Stimulated activated CD4-positive, alpha-beta T cell treated with anti-CD3 and anti-CD28 coated beads, TNF-alpha, amount 100 ng/mL, for 48 hours (primary cell): ENCODE data around the gene AEBP1.
A peak's percentile ranks its signal among the peaks of the same experiment; 100 is the strongest.

Experiments used
- DNase-seq, 3 donors: peaks; one replicate each; pipeline ENCODE4 v3.0.0-alpha.2; 2020; ENCODE audit warnings: low read depth in 3 of 3

AEBP1 gene

DNA sequence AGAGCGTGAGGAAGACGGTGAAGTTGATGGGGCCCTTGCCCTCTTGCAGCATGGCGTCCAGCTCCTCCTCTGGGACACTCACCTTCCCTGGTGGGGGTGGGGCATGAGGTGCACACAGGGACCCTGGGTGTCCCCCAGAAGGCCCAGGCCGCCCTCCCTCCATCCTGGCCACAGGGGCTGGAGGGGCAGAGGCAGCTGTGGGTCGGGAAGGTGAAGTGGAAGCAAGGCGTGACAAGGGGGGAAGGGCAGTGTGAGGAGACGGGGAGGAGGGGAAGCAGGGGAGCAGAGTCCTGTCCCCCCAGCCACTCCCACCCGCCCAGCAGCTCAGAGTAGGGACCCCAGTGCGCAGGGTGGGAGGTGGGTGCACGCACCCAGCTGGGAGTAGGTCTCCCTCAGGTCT lies 36.2 kb downstream of the AEBP1 start:
- no peak for DNase-seq

DNA sequence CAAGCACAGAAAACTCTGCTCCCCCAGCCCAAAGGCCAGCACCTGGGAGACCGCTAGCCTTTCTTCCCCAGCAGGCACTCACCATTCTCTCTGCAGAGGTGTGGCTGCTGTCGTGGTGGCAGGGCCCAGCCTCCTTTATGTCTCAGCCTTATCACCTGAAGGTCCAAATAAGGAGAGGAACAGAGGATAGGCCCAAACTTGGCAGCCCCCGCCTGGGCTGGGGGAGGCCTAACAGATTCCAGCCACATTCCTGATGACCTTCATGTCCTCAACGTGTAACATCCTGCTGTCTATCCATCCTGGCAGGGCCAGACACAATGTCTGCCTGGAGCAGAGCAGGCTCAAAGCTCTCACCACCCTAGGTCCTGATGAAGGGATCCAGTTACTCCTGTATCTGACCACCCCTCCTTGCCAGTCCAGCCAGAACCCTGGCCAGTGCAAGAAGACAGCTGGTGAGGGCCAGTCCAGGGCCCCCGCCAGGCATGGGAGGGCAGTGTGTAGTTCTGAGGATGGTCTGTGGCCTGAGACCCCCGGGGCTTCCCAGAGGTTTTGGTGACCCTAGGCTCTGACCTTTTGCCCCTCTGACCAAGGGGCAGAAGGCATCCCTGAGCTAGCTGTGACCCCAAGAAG lies 37.2 kb downstream of the AEBP1 start, which contains the start of gene MYL7:
TSS of gene MYL7 (minus strand) at position 112 of the 630 bp plus-strand sequence. CDS start at position 85, 27 bp downstream.
- DNase-seq: no peak

DNA sequence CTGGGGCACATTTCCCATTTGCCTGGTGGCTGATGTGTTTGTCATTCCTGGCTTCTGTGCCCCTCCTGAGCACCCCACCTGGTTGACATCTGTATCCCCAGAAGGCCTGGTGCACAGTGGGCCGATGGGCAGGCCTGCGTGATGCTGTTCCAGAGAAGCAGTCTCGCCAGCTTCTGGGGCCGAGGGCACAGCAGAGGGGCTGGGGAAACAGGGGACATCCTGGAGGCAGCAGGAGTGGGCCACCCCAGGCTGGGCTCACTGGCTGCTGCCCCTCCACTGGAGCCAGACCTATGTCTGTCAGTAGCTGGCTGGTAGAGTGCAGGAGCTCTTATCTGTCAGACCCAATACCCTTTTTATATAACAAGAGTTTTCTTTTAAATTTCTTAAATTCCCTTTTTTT lies 37.9 kb downstream of the AEBP1 start:
- DNase-seq: no peak

DNA sequence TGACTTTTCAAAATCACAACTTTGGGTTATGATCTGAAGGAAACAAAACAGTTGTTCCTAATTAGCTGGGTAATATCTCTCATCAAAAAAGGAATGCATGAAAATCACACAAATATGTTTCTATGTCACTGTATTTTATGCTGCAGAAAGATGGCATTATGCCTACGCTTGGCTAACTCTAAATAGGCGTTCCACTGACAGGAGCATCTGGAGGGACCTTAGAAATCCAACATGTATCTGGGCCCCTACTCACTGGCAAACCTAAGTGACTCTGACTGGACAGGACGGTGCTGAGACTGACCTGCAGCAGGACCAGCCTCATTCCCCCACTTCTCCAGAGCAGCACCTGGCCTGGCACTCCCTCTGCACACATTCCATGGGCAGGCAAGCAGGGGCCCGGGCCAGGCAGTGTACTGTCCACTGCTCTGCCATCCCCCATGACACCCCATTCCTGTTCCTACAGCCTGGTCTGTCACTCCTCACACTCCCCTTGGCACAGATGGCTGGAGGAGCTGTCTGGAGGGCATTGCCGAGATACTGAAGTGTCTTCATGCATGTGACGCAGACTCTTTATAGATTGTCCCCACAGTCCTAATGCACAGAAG lies 39.6 kb downstream of the AEBP1 start:
- no peak for DNase-seq

DNA sequence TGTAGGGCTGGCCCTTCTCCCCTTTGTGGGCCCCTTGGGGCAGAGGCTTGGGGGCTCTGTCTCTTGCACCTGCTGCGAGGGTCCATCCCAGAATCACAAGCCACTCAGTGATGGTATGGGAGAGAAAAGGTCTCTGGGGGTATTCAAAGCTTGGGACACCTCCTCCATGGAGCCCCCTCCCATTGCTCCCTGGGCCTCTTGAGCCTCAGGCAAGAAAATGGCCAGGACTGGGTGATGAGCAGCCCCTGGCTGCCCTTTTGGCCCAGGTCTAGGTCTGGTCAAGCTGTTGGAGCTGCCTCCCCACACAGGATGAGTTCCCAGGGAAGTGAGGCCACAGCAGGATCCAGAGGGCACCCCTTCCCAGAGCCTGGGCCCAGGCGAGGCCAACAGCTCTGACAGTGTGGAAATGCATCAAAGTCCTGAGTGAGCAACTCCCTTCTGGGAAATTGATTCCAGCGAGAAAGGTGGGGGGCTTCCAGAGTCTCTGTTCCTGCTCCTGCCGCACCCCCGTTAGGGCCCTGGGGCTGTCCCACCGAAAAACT lies 40.4 kb downstream of the AEBP1 start:
- DNase-seq: no peak

DNA sequence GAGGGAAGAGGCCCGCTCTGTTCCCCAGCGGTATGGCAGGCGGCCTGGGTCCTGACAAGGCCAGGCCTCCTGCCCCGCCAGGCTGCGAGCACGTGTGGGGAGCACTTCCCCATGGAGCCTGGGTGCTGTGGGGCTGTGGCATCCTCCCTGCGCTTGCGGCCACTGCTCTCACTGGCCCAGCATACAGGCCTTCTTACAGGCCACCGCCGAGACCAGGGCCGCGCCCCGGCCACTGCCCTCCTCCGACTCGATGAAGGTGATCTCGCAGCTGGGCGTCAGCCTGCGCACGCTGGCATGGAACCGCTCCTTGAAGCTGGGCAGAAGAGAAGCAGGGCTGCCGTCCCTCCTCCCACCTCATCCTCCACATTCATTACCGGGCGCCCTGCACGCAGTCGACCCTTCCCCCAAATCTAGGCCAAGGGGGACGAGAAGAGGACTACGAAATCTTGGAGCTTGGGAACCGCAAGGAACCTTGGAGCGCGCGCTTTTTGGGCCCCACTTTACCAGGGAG lies 40.9 kb downstream of the AEBP1 start:
- no peak for DNase-seq

DNA sequence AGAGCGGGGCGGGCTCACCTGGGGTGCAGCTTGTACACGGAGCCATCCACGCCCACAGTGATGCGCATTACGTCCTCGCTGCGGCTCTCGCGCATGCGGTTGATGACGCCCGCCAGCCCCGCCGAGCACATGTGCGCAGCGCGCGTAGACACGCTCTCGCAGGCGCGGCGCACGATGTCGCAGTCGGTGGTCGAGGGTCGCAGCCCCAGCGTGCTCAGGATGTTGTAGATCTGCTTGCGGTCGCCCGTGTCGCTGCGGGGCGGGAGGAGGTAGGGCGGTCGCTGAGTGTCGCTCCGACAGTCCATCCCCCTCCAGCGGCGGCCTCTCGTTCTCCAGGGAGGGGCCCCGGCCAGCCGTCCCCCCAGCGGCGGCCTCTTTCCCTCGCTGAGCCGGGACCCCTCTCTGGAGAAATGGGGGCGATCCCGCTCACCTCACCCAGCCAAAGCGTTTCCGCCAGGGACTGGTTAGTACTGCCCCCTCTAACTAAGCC lies 41.4 kb downstream of the AEBP1 start:
- peak in 2 of 3 donors; percentile 38 to 47 for DNase-seq

DNA sequence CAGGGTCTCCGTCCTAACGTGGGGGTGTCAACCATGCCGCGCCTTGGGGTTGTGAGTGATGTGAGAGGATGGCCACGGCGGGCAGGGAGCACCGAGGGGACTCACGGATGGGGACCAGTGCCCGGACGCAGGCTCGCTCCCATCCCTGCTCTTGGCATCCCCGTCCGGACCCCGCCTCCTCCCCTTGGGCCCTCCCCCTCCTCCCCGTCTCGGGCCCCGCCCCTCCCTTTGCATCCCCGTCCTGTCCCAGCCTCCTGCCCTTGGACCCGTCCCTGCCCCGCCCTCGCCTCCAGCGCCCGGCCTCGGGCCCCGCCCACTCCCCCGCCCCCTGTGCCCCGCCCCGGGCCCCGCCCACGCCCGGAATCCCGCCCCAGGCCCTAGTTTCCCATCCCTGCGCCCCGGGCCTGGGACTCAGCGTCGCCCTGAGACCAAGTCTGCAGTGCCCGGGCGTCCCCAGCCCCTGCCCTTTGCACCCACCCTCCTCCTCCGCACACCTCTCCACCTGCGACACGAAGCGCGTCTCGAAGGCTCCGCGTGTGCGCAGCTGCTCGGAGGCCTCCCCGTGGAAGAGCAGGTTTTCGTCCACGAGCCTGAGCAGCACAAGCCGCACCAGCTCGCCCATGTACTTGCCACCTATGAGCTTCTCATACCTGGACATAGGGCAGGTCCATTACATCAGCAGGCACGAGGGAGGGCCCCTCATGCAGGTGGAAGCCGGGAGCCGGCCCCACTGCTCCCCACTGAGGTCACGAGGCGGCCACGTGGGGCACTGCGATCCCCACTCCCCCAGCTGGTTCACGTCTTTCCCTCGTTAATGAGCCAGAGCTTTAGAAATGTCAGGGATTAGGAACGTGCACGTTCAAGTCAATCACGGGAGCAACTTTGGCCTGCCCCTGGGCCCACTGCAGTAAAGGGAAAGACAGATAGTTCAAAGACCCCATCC lies 42.1 kb downstream of the AEBP1 start:
- DNase-seq: peak; percentile 27 to 79 (median 38)

DNA sequence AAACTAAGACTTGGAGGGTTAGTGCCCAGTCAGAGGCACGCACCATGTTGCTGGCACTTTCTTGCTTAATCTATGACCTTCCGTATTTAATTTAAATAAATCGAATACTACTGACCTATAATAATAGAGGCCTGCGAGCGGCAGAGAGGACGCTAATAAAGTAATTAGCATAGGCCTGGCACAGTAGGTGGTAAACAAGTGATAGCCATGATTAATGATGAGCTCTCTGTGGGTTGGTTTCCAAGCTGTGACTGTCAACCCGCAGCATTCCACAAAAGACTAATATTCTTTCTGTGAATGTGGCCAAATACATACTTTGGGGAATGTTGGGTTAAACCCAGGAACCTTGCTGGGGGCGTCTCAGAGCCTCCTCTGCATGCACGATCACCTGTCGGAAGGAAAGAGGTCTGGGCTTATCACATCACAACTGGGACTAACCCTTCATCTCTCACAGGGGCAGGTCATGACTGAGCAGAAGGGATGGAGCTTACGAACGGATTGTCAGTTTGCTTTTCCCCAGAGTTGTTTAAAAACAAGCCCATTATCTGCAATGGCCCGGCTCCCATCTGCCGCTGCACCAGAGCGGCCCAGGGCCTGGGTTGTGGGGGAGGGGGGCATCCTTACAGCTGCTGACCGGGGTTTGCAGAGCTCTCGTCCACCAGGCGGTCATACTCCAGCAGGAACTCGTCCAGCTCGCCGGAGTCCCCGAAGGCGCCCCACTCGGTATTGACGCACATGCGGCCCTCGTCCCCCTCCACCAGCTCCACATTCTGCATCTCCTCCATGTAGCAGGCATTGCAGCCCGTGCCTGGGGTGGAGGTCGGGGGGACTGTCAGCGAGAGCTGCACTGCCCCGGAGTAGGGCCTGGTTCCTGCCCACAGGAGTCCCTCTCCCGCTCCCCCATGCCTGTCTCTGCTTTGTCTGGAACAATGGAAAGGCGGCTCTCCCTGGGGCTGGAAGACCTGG lies 43.2 kb downstream of the AEBP1 start:
- no peak for DNase-seq

DNA sequence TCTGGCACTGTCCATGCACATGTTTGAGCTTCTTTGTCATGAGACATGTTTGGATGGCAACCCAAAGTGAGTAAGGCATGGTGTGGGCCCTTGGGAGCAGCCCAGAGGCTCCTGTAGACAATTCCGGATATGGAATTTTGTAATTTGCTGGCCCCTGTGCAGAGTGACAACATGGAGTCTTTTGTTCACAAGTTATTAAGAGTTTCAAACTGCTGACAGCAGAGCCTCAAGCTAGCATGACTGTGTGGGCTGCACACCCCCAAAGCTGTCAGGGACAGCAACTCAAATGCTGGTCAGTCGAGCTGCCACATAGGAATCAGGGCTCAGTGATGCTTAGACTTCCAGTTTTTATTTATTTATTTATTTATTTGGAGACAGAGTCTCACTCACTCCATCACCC lies 44.0 kb downstream of the AEBP1 start:
- DNase-seq: no peak

DNA sequence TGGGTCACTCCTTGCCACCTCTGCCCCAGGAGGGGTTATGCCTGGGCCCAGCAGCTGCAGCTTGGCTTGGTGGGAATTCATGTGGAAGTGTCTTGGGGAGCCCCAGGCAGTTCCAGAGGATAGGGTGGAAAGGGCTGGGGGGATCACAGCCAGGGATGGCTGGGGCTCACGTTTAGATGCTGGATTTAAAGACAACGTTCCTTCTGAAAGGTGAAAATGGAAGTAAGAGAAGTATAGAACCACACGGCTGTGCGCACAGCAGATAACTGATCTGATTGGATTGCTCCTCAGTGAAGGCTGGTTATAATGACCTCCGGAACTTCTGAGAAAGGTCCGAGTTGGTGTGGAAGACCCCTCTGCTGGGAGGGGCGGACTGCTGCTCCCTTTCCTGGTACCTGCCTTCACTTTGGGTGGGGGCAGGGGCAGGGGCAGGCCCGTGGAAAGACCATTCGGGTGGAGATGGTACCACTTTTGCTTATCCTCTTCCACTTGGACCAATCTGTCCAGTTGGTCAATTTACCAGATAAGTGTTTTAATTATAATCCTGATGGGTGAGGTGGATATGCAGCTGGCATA lies 44.9 kb downstream of the AEBP1 start:
- no peak for DNase-seq

DNA sequence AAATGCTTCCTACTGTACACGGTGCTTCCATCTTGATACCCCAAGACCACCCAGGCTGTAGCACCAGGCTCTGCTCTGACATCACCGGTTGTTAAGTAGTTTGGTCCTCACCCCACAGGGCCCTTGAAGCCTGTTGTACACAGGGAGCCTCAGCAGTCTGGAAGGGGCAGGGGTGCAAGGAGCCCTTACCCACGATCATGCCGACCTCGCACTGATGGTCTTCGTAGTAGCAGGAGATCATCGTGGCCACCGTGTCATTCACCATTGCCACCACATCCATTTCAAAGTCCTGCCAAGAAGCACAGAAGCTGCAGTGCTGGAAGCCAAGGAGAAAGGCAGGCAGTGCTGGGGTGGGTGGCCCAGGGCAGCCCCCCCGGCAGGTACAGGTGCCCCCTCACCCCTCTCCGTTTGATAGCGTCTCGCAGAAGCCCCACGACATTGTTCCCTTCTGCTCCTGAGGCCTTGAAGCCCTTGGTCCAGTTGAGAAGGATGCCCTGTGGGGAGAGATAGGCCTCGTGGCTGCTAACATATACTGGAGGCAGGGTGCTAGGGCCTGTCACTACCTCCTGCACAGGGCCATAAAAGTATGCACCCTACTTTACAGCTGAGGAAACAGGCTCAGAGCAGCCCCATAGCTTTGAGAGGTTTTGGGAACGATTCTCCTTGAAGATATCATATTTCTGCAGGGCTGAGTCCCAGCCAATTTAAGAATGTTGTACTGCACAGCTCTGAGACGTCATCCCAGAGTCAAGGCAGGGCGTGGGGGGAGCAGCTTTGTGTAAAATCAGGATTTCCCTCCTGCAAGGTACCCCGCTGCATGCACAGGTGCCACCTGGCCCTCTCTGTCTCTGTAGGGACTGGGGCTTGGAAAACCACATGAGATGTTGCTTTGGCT lies 45.7 kb downstream of the AEBP1 start:
- DNase-seq: no peak

DNA sequence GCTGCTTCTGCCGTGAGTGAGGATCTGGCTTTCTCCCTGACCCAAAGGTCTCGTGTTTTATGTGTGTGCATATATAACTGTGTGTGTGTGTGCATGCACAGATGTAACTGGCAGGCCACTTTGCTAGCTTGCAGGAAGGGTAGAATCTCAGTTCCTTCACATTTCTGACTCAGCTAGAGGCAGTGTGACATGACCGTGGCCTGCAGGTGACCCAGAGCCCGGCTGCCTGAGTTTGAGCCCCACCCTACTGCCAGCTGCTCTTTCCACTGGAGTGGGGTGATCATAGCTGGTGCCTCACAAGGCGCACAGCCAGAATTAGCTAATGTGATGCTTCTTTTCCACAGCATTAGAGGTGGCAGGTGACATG lies 46.3 kb downstream of the AEBP1 start:
- DNase-seq: no peak

DNA sequence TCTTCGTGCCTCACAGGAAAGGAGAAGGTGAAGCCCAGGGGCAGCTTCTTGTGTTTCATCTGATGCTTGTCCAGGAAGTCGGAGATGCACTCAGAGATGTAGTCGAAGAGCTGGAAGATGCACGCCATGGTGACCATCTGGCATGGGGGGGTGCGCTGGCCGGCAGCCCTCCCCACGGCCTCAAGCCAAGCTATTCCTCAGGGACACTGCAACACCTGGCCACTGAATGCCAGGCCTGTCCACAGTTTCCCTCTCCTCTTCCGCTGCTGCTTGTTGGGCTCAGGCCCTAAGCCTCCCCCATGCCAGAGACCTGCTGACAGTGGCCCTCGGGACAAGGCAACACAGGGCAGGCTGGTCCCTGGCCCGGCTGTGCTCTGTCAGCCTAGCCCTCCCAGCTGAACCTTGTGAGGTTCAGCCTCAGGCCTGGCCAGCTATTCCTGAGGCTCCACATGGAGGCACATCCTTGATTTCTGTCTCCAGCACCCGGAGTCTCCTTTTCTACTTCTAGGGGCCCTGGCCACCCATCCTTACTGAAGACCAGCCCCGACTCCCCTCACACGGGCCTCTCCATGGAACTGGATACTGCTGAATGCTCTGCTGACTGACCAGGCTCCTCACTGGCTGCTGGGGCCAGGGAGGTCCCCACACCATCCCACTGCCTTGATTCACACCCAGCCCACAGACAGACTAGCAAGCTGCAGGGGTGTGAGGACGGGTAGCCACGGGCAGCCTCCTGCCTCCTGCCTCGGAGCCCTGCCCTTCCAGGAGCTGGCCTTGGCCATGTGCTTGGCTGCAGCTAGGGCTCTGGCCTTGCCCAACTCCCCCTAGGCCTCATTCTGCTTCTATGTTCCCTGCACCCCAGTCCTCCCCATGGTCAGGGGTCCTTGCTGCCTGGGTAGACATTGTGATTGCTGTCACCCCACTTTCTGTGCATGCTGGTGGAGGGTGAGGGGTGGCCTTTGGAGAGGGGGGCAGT lies 47.1 kb downstream of the AEBP1 start:
- DNase-seq: no peak

DNA sequence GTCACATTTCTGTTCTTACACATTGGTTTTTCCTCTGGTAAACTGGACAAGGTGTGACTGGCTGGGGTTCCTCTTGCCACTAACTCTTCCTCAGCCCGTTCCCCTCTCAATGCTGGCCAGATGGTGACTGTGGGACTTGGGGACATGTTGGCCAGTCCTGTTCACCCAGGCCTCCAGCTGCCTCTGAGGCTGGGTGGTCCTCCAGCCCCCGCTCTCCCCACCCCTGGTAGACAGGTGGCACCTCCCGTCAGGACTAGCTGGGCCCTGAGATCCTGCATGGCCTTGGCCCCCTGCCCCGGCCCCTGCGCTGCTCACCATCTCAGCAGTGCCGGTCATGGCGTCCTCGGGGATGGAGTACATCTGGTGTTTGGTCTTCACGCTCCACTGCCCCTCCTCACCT lies 47.8 kb downstream of the AEBP1 start:
- DNase-seq: no peak

DNA sequence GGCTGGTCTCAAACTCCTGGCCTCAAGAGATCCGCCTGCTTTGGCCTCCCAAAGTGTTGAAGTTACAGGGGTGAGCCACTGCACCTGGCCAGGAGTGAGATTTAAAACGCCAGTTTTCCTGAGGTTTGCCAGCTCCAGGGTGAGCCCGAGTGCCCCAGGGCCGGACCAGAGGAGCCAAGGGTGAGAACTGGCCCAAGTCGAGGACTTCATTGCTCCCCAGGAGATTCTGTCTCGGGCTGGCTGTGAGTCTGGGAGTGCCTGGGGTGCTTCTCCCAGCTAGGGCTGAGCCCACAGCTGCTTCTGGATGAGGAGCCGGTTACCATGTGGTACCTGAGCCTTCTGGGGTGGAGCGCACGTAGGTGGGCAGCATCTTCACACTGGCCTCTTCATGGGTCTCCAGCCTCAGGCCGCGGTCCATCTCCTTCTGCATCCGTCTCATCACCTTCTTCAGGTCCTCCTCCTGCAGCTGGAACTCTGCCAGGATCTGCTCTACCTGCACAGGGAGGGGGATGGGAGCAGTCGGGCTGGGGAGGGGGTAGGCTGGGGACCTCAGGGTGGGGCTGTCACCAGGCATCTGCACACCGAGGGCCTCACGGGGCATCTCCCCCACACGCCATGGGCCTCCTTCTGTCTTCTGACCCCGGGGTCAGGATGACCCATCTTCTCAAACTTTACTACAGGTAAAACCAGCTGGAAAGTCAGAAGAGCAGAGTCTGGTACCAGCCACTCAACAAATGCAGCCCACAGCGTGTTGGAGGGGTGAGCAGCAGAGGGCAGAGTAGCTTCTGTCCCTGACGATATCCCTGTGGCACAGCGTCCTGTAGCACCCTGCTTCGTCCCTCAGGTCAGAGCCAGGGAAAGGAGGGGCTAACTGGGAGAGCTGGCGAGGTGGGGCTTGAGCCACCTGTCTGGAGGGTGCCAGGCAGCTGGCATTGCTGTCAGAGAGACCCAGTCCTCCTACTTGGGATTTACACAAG lies 49.1 kb downstream of the AEBP1 start:
- no peak for DNase-seq

DNA sequence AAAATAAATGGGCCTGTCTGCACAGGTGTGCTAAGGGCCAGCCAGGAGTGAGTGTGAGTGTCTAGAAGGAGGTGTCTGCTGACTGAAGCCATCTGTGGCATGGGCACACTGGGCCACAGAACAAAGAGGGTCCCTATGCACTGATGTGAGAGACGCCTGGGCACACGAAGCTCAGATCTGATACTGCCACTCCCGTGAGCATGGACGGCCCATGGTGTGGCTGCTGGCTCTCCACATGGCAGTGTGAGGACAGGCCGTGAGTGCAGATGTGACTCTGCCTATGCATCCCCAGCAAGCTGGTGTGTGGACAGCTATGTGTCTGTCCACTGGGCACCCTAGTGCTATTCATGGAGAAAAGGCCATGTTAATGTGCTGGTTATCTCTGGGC lies 49.8 kb downstream of the AEBP1 start:
- no peak for DNase-seq
